CD1c-positive myeloid dendritic cell (primary cell): ENCODE data around the gene FOCAD.

ENCODE experiments used
- DNase-seq: peaks from one replicate; pipeline ENCODE4 v3.0.0-alpha.2; 2016; ENCODE audit errors: extremely low spot score

The FOCAD gene

DNA sequence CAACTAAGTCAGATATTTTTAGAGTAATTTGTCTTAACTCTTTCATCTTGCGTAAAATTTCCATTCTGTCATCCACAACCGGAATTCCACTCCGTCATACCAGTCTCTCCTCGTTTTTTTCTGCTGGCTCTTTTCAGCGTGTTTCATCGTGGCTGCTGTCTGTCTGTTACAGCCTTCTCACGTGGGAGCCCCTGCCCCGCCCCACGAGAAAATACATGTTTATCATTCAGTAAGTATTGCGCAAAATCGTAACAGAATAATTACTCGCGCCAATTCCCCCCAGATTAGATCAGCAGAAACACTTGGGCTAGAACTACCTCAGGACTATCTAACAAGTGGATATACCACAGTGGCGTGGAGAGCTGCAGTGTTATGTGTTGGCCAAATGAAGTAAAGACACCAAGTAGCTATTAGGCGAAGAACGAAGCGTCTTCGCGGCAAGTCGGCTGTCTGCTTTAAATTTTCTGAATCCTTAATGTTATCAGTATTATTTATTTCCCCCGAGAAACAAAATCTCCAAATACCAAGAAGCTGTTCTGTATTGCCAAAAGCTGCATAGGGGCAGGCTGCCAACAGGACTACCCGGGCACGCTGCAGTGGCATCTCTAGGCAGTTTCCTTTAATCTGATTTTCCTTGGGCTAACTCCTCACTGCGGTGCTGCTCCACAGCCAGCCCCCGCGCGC, 566 bp upstream of the FOCAD start:
- peak; percentile 59 for DNase-seq

DNA sequence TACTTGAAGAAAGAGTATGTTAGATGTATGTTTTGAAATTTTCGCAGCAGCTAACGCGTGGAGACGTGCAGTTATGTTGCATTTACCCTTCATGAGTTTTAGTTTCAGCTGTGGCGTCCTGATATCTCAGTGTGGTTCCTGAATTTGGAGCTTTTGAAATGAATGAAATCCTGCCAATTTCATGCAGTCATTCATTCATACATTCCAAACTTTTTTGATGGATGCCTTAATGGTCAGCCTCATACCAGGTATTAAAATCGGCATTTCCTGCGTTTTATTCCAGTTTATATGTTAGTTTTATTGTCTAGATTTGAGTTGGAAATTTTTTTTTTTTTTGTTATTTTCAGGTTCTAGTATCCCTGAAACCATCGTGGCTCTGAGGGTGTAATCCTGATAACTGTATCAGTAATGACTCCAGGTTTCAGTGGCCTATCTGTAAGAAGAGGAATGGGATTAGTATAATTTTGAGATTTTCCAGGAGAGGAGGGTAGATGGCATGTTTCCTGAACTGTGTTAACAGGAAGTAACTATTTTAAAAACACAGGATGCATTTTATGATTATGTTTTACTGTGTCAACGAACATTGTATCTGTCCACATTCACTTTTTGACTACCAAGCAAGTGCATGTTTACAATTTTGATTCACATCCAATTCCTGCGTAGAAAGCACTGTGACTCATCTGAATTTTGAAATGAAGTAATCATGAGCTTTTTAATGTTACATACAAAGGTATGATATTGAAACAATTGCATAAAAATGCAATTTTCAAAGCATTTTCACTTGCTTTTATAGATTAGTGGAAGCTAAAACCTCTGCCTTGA, 1.0 kb downstream of the FOCAD start:
- DNase-seq: peak; percentile 28

- no peak for DNase-seq
Observed at GRCh38 chr9:20685769-20686168, 1.7 kb downstream of the FOCAD start.

GRCh38 chr9:20689833-20690232, 5.8 kb downstream of the FOCAD start:
- no peak for DNase-seq

DNA sequence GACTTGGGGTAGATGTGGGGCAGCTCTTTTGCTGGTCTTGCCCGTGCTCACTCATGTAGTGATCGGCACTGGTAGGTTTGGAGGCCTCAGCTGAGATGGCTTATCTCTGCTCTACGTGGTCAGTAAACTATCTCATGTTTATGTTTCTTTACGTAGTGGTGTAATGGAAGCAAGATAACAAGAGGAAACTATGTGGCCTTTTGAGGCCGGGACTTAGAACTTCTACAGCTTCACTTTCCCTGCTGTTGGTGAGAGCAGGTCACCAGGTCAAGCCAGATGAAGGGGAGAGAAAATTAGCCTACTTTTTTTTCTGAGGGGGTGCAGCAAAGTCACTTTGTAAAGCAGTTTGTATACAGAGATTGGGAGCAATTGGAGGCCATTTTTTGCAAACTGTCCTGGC, 8.5 kb downstream of the FOCAD start:
- no peak for DNase-seq

- DNase-seq: no peak
Observed at GRCh38 chr9:20693068-20693467, 9.0 kb downstream of the FOCAD start.

- no peak for DNase-seq
Observed at GRCh38 chr9:20694248-20694647, 10.2 kb downstream of the FOCAD start.

- DNase-seq: no peak
Observed at GRCh38 chr9:20697021-20697719, 13.1 kb downstream of the FOCAD start.

- no peak for DNase-seq
Observed at GRCh38 chr9:20698782-20699181, 14.7 kb downstream of the FOCAD start.

DNA sequence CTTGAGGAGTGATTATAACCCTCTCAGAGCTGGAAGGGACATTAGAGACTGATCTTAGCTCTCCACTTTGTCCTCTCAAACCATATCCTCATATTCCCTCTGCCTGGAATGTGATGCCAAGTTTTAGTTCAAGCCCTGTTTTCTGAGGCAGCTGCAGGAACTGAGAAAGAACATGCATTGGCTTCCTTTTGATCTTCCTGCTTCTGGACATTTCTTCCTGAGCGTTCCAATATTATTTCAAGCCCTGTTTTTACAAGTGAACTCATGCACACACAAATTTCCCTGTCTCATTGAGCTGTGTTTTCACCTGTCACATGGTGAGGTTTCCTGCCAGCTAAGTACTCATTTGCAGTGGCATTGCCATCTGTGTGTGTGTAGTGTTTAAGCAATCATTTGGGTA, 17.0 kb downstream of the FOCAD start:
- no peak for DNase-seq

DNA sequence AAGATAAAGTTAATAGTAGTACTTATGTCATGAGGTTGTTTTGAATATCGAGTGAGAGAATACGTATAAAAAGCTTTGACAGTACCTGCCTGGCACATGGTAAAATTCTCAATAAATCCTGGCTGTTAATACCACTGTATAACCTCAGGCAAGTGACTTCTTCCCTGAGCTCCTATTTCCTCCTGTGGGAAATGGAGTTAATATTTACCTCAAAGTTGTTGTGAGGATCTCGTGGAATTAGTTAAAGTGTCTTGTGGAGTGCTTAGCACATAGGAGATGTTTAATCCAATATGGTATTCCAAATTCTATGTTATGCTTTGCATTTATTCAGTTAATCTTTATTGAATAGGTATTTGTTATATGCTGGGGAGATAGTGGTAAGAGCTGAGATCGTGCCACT, 18.5 kb downstream of the FOCAD start:
- no peak for DNase-seq

GRCh38 chr9:20703146-20703545, 19.1 kb downstream of the FOCAD start:
- no peak for DNase-seq

GRCh38 chr9:20707708-20708107, 23.6 kb downstream of the FOCAD start:
- no peak for DNase-seq

- DNase-seq: no peak
Observed at GRCh38 chr9:20713172-20713571, 29.1 kb downstream of the FOCAD start.

DNA sequence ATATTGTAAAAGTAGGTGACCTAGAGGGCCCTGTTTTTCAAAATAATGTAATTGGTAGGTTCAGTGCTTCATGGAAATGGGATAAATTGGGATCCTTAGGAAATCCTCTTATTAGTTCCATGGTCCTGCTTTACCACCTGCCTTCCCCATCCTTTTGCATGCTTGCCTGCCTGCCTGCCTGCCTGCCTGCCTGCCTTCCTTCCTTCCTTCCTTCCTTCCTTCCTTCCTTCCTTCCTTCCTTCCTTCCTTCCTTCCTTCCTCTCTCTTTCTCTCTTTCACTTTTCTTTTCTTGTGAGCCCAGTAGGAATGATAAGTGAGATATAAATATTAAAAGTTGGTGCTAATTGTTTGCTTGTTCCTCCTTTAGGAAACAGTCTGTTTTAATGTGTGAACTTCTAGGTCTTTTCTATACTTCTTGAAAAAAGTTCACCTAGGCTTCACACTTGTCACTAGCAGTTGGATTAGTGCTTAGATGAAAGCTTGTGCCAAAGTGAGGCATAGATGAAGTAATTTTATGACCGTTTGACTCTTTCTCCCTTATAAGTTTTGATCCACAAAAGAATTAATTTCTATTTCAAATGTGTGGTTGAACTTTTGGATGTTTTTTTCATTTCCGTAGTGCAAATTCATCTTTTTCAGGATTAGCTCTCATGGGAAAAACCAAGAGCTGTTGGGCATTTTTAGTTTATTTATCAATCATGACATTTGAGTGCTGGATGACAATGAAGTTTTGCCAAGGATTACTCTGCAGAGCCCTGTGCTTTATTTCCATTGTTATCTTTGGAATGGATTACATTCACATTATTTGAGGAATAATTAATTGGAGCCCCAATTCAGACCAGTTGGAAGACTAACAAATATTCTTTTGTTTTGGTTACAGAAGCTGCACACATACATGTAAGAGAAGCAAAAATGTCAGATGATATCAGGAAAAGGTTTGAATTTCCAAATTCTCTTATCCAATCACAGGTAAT, 30.7 kb downstream of the FOCAD start:
- DNase-seq: no peak

DNA sequence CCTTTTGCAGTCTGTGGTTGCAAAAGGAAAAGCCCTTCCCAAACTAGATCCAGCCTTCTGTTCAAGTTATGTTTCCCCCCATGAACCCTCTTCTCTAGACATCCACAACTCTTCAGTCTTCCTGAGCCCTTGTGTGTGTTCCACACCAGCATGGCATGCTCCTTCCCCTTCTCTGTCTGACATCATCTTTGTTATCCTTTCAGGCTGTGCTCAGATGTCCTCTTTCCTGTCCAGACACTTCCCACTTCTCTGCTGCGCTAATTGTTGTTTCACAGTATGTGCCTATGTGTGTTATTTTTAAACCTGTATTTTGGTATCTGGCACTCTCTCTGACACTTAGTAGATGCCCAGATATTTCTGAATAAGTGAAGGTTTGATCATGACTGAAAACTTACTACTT, 38.2 kb downstream of the FOCAD start:
- DNase-seq: no peak

DNA sequence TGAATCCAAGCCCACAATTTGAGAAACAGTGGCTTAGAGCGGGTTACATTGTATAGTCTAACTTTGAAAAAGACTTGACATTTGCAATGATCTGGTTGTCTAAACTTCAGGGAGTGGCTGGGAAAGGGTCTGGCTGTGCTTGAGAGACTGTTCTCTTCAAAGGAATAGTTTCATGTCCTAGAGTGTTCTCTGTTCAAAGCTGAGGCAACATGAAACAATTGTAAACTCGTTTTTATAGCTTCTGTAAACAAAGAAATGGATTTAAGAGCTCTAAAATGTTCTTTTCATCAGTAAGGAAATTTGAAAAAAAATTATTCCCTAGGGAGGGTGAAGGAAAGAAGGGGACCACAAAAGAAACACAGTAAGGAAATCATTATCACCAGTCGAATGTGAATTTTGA, 41.6 kb downstream of the FOCAD start:
- DNase-seq: no peak

- no peak for DNase-seq
Observed at GRCh38 chr9:20726144-20726543, 42.1 kb downstream of the FOCAD start.

GRCh38 chr9:20728493-20729220, 44.6 kb downstream of the FOCAD start:
- no peak for DNase-seq

DNA sequence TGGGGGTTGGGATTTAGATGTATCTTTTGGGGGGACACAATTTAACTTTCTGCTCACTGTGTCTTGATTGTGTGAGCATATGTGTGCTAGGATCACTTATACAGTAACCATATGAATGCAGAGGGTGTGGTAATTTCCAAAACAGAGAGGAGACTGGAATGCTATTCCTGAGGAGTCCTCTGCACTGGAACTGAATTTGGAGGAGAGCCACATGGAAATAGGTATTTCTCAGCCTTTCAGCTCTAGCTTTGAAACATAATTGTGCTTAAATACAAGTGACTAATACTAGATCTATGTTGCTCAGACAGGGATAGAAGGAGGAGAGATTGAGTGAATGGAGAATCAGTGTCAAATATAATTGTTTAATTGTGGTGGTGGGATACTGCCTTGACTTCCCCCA, 45.5 kb downstream of the FOCAD start:
- DNase-seq: no peak

DNA sequence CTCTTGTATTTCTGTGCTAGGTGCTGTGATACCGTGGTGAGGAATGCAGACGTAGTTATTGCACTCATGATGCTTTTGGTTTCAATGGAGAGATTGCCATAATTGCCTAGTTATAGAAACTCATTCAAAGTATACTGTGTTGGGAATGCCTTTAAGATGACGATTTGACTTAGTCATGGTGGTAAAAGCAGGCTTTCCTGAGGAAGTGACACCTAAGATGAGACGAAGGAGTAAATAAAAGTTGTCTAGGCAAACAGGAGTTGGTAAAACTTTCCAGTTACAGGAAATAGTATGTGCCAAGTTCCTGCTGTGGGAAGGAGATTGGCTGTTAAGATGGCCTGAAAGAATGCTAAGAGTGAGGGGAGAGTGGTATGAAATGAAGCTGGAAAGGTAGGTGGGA, 48.1 kb downstream of the FOCAD start:
- no peak for DNase-seq
